Hippocampal formation (tissue), 2 donors: ENCODE results near the gene SLC5A10.
"Not testable (repeated sequence)": the region's sequence is repeated elsewhere in the genome, so short reads cannot be mapped to it uniquely, and the experiment has no call there.

Experiments
- DNase-seq, 2 donors: peaks; one replicate each; lab custom pipeline; 2025; lab: John Stamatoyannopoulos, UW

Gene SLC5A10

GRCh38 chr17:18951941-18952842, at the start of gene SLC5A10:
Gene SLC5A10 (plus strand): TSS chr17:18952165. CDS start chr17:18952206, 41 bp downstream.
- no peak for DNase-seq

- peak in 1 of 2 donors; percentile 26 for DNase-seq
Observed at GRCh38 chr17:18904482-18904881, 47.5 kb upstream of the SLC5A10 start.

- no peak for DNase-seq
Observed at GRCh38 chr17:18905226-18905625, 46.7 kb upstream of the SLC5A10 start.

- DNase-seq: no peak
Observed at GRCh38 chr17:18910326-18910725, 41.6 kb upstream of the SLC5A10 start.

- DNase-seq: no peak
Observed at GRCh38 chr17:18910881-18911280, 41.1 kb upstream of the SLC5A10 start.

GRCh38 chr17:18916816-18917500, 35.0 kb upstream of the SLC5A10 start:
- no peak for DNase-seq

- DNase-seq: no peak
Observed at GRCh38 chr17:18917506-18918032, 34.4 kb upstream of the SLC5A10 start.

- DNase-seq: no peak
Observed at GRCh38 chr17:18919963-18920362, 32.0 kb upstream of the SLC5A10 start.

- DNase-seq: no peak
Observed at GRCh38 chr17:18920911-18921441, 31.0 kb upstream of the SLC5A10 start.

GRCh38 chr17:18921485-18921884, 30.5 kb upstream of the SLC5A10 start:
- no peak for DNase-seq

- DNase-seq: no peak
Observed at GRCh38 chr17:18921912-18922451, 30.0 kb upstream of the SLC5A10 start.

GRCh38 chr17:18922596-18922995, 29.4 kb upstream of the SLC5A10 start:
- not testable (repeated sequence) for DNase-seq

GRCh38 chr17:18925187-18925586, 26.8 kb upstream of the SLC5A10 start:
- DNase-seq: no peak

- no peak for DNase-seq
Observed at GRCh38 chr17:18928628-18929125, 23.3 kb upstream of the SLC5A10 start.

- DNase-seq: no peak
Observed at GRCh38 chr17:18932360-18933055, 19.5 kb upstream of the SLC5A10 start.

- DNase-seq: no peak
Observed at GRCh38 chr17:18933102-18934058, 18.6 kb upstream of the SLC5A10 start.

- DNase-seq: no peak
Observed at GRCh38 chr17:18937981-18938691, 13.8 kb upstream of the SLC5A10 start.

- DNase-seq: no peak
Observed at GRCh38 chr17:18938692-18939023, 13.3 kb upstream of the SLC5A10 start.

GRCh38 chr17:18944646-18945045, 7.3 kb upstream of the SLC5A10 start:
- no peak for DNase-seq

GRCh38 chr17:18946536-18946935, 5.4 kb upstream of the SLC5A10 start:
- no peak for DNase-seq
